Osteocyte (in vitro differentiated cells): ENCODE data around the gene GRAMD2B. TPM values are rescaled to one million over a fixed set of nuclear protein-coding genes. Genes with fewer than 3 reads are reported as not detected.

Source experiments
- DNase-seq: peaks from one replicate; pipeline ENCODE4 v3.0.0; 2021; ENCODE audit warnings: mixed read lengths; ENCODE audit not compliant: unreplicated experiment; ENCODE audit errors: extremely low spot score
- H3K27ac Mint-ChIP-seq: one replicate; pipeline ENCODE4 v1.8.0; 2021; ENCODE audit warnings: mild to moderate bottlenecking, mixed read lengths; ENCODE audit not compliant: unreplicated experiment
- H3K27me3 Mint-ChIP-seq: one replicate; pipeline ENCODE4 v1.8.0; 2021; ENCODE audit warnings: mixed read lengths; ENCODE audit not compliant: unreplicated experiment
- H3K36me3 Mint-ChIP-seq: one replicate; pipeline ENCODE4 v1.8.0; 2021; ENCODE audit warnings: mixed read lengths; ENCODE audit not compliant: unreplicated experiment
- H3K4me1 Mint-ChIP-seq: one replicate; pipeline ENCODE4 v1.8.0; 2021; ENCODE audit warnings: mixed read lengths; ENCODE audit not compliant: unreplicated experiment
- H3K4me3 Mint-ChIP-seq: one replicate; pipeline ENCODE4 v1.8.0; 2021; ENCODE audit warnings: mild to moderate bottlenecking, moderate library complexity, mixed read lengths; ENCODE audit not compliant: unreplicated experiment
- H3K9me3 Mint-ChIP-seq: one replicate; pipeline ENCODE4 v1.8.0; 2021; ENCODE audit warnings: mixed read lengths; ENCODE audit not compliant: unreplicated experiment
- CTCF ChIP-seq: fragments of 200-600 bp; sonication (generic); IDR thresholded peaks from 2 replicates; pipeline ENCODE4 v1.5.0; 2021; ENCODE audit warnings: antibody characterized with exemption, mild to moderate bottlenecking, moderate library complexity
- total RNA-seq: library from RNA; stranded (reverse); gene quantifications from 2 replicates; pipeline ENCODE4 v1.2.1, GENCODE V29; 2021

Gene GRAMD2B
- total RNA-seq, 1 donor from 2014 or later: 93.7 TPM

GRCh38 chr5:126486332-126486731 is 63.1 kb downstream of the GRAMD2B start:
- peaks cover 63% of the 10 kb centered on the region for H3K4me1 Mint-ChIP-seq
- TF ChIP-seq CTCF: no peak
- H3K36me3 Mint-ChIP-seq: peaks cover 67% of the 10 kb centered on the region
- no peaks in the 10 kb centered on the region for H3K27me3 Mint-ChIP-seq
- H3K4me3 Mint-ChIP-seq: no peak overlapping the region
- DNase-seq: no peak
- H3K9me3 Mint-ChIP-seq: no peaks in the 10 kb centered on the region
- peak overlapping the region; percentile 57 for H3K27ac Mint-ChIP-seq

DNA sequence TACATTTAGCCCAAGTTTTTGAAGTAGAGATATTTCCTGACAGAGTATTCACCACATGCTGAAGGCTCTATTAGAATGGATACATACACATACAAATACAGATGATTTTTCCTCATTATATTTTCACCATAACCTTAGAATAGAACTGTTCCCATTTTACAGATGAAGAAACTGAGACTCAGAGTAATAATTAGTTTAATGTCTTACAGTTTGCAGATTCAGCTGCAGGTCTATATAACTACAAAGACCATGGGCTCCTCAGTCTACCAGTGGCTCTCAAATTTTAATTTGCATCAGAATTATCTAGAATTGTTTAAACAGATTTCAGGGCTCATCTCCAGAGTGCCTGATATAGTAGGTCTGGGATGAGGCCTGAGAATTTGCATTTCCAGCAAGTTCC is 64.4 kb downstream of the GRAMD2B start:
- no peak for TF ChIP-seq CTCF
- Mint-ChIP-seq H3K4me1 (peaks cover 69% of the 10 kb centered on the region), H3K9me3 (no peaks in the 10 kb centered on the region), H3K27me3 (no peaks in the 10 kb centered on the region), H3K27ac (peak overlapping the region; percentile 96), H3K4me3 (no peak overlapping the region), H3K36me3 (peaks cover 72% of the 10 kb centered on the region)
- no peak for DNase-seq

- H3K4me1 Mint-ChIP-seq: peaks cover 66% of the 10 kb centered on the region
- DNase-seq: no peak
- no peaks in the 10 kb centered on the region for H3K9me3 Mint-ChIP-seq
- H3K27me3 Mint-ChIP-seq: no peaks in the 10 kb centered on the region
- TF ChIP-seq CTCF: no peak
- H3K27ac Mint-ChIP-seq: peak overlapping the region; percentile 96
- H3K36me3 Mint-ChIP-seq: peaks cover 71% of the 10 kb centered on the region
- H3K4me3 Mint-ChIP-seq: no peak overlapping the region
Observed at GRCh38 chr5:126488443-126489065, 65.3 kb downstream of the GRAMD2B start.

- Mint-ChIP-seq H3K27ac (peak overlapping the region; percentile 96), H3K9me3 (no peaks in the 10 kb centered on the region), H3K4me3 (no peak overlapping the region), H3K4me1 (peaks cover 63% of the 10 kb centered on the region), H3K36me3 (peaks cover 68% of the 10 kb centered on the region), H3K27me3 (no peaks in the 10 kb centered on the region)
- TF ChIP-seq CTCF: peak; percentile 60
- DNase-seq: peak; percentile 91
Observed at GRCh38 chr5:126490167-126490940, 67.1 kb downstream of the GRAMD2B start.

GRCh38 chr5:126492939-126493338 is 69.7 kb downstream of the GRAMD2B start:
- Mint-ChIP-seq H3K9me3 (no peaks in the 10 kb centered on the region), H3K27me3 (no peaks in the 10 kb centered on the region), H3K4me1 (peaks cover 68% of the 10 kb centered on the region), H3K36me3 (peaks cover 64% of the 10 kb centered on the region), H3K27ac (no peak overlapping the region), H3K4me3 (no peak overlapping the region)
- DNase-seq: no peak
- TF ChIP-seq CTCF: no peak
